Measurements from ENCODE around the gene SLC16A13.
A peak's percentile ranks its signal among the peaks of the same experiment; 100 is the strongest.
"Not testable (repeated sequence)": the region's sequence is repeated elsewhere in the genome, so short reads cannot be mapped to it uniquely, and the experiment has no call there.

GRCh38 chr17:7046725-7047397 lies 11.0 kb downstream of the SLC16A13 start:
- TF ChIP-seq POU2F2 (IDR thresholded peaks at IDR 0.05; ENCODE audit: borderline replicate concordance, low read depth, low read length); BCL3 (IDR thresholded peaks at IDR 0.05; ENCODE audit: borderline replicate concordance, insufficient read depth, low read depth, low read length, poor library complexity, severe bottlenecking); RAD21 (IDR thresholded peaks at IDR 0.05; ENCODE audit: insufficient read depth, low read depth, low read length); CTCF (IDR thresholded peaks at IDR 0.05 in 2 of 3, conservative IDR thresholded peaks at IDR 0.05 in 1 of 3; ENCODE audit: control insufficient read depth in 2 of 3, extremely low read depth in 1 of 3, insufficient read depth in 1 of 3, low read depth in 3 of 3, low read length in 3 of 3); REST (IDR thresholded peaks at IDR 0.05; ENCODE audit: low read depth, low read length); SIN3A (IDR thresholded peaks at IDR 0.05; ENCODE audit: low read depth, low read length); POLR2A (IDR thresholded peaks at IDR 0.05; ENCODE audit: low read depth, low read length); PAX5 (IDR thresholded peaks at IDR 0.05; ENCODE audit: borderline replicate concordance, low read depth, low read length); SMC3 (IDR thresholded peaks at IDR 0.05; ENCODE audit: borderline replicate concordance, low read length): not testable (repeated sequence)
- TF ChIP-seq BHLHE40 (IDR thresholded peaks at IDR 0.05; ENCODE audit: borderline replicate concordance in 1 of 2, low read depth in 2 of 2, low read length in 1 of 2) (peak in 1 of 2 experiments; percentile 94; a peak in 2 of 4 replicates), PKNOX1 (IDR thresholded peaks at IDR 0.05) (peak; percentile 96), ZBTB4 (CRISPR knock-in tag; IDR thresholded peaks at IDR 0.05) (peak; percentile 87)

All from GM12878 (cell line).